ENCODE data around the gene CCDC197. TPM values are rescaled to one million over a fixed set of nuclear protein-coding genes. Genes with fewer than 3 reads are reported as not detected.

Gene CCDC197
- total and polyA plus RNA-seq, 3 donors from 2014 or later = 5.6 to 31.0 (median 20.7) TPM

DNA sequence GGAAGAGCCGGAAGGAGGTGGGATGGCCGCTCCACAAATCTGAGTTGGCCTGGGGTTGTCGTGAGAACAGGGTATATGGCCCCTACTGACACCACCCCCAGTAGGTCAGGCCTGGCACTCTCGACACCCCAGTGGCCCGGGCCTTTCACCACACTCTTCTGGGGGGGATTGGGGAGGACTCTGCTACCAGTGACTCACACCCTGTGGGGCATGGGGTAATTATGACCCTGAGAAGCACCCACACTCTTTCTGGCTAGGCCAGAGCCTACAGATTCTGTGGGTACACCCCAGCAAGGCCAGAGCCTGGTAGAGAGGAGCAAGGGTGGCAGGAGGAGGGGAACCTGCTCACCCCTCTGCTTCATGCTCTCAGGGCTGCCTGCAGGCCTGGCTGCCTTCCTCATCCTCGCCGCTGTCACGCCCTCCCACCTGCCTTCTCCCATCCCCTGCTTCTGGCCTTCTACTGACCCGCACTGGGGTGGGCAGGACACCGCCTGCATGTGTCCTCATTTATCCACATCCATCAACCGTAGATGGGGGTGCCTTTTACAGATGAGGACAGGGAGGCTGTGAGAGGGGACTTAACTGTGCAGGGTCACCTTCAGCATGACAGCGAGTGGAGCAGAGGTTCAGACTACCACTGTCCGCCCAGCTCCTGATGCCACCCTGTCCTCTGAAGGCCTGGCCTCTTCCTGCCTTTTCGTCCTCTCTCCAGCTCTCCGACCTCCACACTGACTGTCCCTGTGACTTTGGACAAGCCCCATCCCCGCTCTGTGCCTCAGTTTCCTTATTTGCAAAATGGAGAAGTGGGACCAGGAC is 39.1 kb upstream of the CCDC197 start:
- H3K36me3 ChIP-seq (ENCODE audit: low read depth, missing control alignments) = no peaks in the 10 kb centered on the region

DNA sequence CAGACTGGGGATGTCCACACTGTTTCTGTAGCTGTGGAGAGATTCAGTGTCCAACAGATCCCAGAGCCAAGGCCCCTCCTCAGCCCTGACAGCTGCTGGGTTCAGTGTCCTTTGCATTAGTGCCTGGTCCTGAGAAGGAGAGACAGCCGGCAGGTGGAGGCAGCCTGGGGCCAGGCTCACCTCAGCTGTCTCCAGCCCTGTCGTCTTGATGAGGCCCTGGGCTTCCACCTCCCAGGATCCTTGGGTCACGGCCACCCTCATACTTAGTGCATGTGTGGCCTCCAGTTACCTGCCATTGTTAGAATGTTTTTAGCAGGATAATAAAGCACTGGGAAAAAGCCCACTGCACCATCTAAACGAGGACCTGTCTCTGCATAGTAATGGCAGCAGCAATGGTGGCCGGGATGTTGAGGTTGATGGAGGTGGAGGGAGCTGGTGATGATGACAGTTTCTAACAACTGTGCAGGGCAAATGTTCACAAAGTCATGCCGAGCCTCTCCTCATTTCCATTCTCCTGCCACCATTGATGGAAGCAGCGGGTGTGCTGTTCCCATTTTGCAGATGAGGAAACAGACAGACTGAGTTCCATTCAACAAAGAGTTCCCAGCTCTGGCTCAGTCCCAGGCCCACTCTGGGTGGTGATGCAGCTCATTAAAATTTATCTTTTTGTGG is 38.4 kb upstream of the CCDC197 start:
- Histone ChIP-seq H3K36me3 (ENCODE audit: low read depth, missing control alignments) (no peaks in the 10 kb centered on the region), H3K27ac (no peak overlapping the region), H3K27me3 (no peaks in the 10 kb centered on the region), H3K4me1 (no peaks in the 10 kb centered on the region), H3K4me3 (no peak overlapping the region), H3K9me3 (no peaks in the 10 kb centered on the region)
- DNase-seq = no peak
- intact Hi-C loops (cut with DNase I; ENCODE audit: low total_unique reads) = no loop called here
- no peak for TF ChIP-seq POLR2A (IDR thresholded peaks at IDR 0.05)
- TF ChIP-seq, protein P1, sequence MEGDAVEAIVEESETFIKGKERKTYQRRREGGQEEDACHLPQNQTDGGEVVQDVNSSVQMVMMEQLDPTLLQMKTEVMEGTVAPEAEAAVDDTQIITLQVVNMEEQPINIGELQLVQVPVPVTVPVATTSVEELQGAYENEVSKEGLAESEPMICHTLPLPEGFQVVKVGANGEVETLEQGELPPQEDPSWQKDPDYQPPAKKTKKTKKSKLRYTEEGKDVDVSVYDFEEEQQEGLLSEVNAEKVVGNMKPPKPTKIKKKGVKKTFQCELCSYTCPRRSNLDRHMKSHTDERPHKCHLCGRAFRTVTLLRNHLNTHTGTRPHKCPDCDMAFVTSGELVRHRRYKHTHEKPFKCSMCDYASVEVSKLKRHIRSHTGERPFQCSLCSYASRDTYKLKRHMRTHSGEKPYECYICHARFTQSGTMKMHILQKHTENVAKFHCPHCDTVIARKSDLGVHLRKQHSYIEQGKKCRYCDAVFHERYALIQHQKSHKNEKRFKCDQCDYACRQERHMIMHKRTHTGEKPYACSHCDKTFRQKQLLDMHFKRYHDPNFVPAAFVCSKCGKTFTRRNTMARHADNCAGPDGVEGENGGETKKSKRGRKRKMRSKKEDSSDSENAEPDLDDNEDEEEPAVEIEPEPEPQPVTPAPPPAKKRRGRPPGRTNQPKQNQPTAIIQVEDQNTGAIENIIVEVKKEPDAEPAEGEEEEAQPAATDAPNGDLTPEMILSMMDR (IDR thresholded peaks at IDR 0.05) = no peak
- 84 to 90% methylated on average over 7 of the region's 7 CpGs for WGBS, 2 donors

More for the DNA sequence above, 39.1 kb upstream of the CCDC197 start:
- TF ChIP-seq, protein P1 (IDR thresholded peaks at IDR 0.05) = no peak
- no peak for TF ChIP-seq POLR2A (IDR thresholded peaks at IDR 0.05)
- Histone ChIP-seq H3K4me3 (no peak overlapping the region), H3K27me3 (no peaks in the 10 kb centered on the region), H3K9me3 (no peaks in the 10 kb centered on the region), H3K27ac (no peak overlapping the region), H3K4me1 (no peaks in the 10 kb centered on the region)
- intact Hi-C loops (cut with DNase I; ENCODE audit: low total_unique reads) = no loop called here
- 94 to 98% methylated on average over 11 to 16 of the region's 16 CpGs for whole genome bisulfite sequencing, 2 donors
- DNase-seq = no peak

DNA sequence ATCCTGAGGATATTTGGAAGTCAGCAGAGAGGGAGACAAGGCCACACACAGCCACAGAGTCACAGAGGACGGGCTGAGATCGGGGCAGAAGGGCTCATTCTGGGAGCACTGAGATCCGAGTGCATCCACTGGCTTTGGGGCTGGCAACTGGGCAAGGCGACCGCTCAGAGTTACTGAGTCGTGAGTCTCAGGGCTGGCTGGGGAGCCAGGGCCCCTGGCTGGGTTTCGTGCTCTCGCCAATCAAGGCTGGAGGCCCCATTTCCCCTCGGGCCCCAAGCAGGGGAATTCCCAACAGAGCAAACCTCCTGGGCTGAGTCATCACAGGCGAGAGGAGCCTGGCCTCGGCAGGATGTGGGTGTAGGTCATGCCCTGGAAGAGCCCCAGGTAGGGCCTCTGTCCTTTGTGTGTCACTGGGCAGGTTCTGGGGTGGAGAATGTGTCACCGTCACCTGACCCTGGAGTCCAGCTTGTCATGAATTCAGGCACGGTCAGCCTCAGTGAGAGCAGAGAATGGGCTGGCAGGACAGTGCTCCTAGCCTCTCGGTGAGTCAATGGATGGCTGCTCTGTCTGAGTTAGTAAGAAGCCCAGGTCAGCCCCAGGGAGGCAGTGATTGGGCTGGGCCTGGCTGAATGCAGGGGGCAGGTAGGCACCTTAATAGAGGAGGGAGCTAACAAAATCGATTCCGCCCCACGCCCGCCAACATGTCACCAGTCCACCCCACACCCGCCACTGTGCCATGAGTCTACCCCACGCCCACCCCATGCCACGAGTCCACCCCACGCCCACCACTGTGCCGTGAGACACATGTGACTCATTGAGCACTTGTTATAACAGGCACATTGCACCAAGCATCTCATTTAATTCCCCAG is 37.6 kb upstream of the CCDC197 start:
- TF ChIP-seq POLR2A (IDR thresholded peaks at IDR 0.05) = no peak
- TF ChIP-seq, protein P1 (IDR thresholded peaks at IDR 0.05) = no peak
- no peaks in the 10 kb centered on the region for H3K4me1 ChIP-seq

DNA sequence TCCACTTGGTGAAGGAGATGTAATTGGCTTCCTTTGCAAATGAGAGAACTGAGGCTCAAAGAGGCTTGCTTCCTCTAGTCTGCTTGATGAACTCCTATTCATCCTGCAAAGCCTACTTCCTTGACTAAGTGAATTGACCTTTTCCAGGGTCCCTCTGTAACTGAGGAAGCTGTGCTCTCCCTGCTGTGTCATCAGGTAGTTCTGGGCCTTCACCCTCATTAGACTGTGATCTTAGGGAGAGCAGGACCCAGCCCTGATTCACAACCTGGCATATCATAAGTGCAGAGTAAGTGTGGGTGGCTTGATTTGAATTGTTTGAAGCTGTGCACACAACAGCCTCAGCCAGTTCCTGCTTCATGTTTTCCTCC is 37.0 kb upstream of the CCDC197 start:
- no peak for TF ChIP-seq POLR2A (IDR thresholded peaks at IDR 0.05)
- TF ChIP-seq, protein P1 (IDR thresholded peaks at IDR 0.05) = no peak
- no peak overlapping the region for H3K27ac ChIP-seq
- intact Hi-C loops (cut with DNase I; ENCODE audit: low total_unique reads) = no loop called here
- no peaks in the 10 kb centered on the region for H3K4me1 ChIP-seq
- H3K27me3 ChIP-seq = no peaks in the 10 kb centered on the region
- no peaks in the 10 kb centered on the region for H3K36me3 ChIP-seq (ENCODE audit: low read depth, missing control alignments)
- no peak overlapping the region for H3K4me3 ChIP-seq
- no peaks in the 10 kb centered on the region for H3K9me3 ChIP-seq
- DNase-seq = no peak

More for the DNA sequence above, 37.6 kb upstream of the CCDC197 start:
- Histone ChIP-seq H3K9me3 (no peaks in the 10 kb centered on the region), H3K36me3 (ENCODE audit: low read depth, missing control alignments) (no peaks in the 10 kb centered on the region), H3K4me3 (no peak overlapping the region), H3K27me3 (no peaks in the 10 kb centered on the region), H3K27ac (no peak overlapping the region)
- no peak for DNase-seq
- intact Hi-C loops (cut with DNase I; ENCODE audit: low total_unique reads) = no loop called here
- WGBS, 2 donors = 85 to 90% methylated on average over 11 to 23 of the region's 23 CpGs

All from testis (tissue), 3 donors.